Fibroblast of lung (primary cell): ENCODE data around the gene AFMID. TPM values are rescaled to one million over a fixed set of nuclear protein-coding genes. Genes with fewer than 3 reads are reported as not detected.

ENCODE experiments used
- DNase-seq, 2 donors: peaks; one replicate each; pipeline versions ENCODE4 v3.0.0 to v3.0.0-alpha.2; 2010; ENCODE audit warnings: low read depth in 2 of 2
- H2AFZ ChIP-seq: 2 replicates; pipeline ENCODE4 v1.5.1; 2012; ENCODE audit warnings: low read length, control low read depth, inconsistent platforms
- H3K27ac ChIP-seq: 2 replicates; pipeline ENCODE4 v1.5.1; 2011; ENCODE audit warnings: low read length, control low read depth; ENCODE audit not compliant: insufficient read depth
- H3K27me3 ChIP-seq: 2 replicates; pipeline ENCODE4 v1.5.1; 2011; ENCODE audit warnings: mild to moderate bottlenecking, low read length; ENCODE audit not compliant: control insufficient read depth, insufficient read depth
- H3K36me3 ChIP-seq: 2 replicates; pipeline ENCODE4 v1.5.1; 2011; ENCODE audit warnings: low read length; ENCODE audit not compliant: control insufficient read depth, insufficient read depth
- H3K4me1 ChIP-seq: 2 replicates; pipeline ENCODE4 v1.5.1; 2011; ENCODE audit warnings: low read length; ENCODE audit not compliant: control insufficient read depth, insufficient read depth; ENCODE audit errors: extremely low read depth
- H3K4me2 ChIP-seq: 2 replicates; pipeline ENCODE4 v1.5.1; 2011; ENCODE audit warnings: low read length, control low read depth; ENCODE audit not compliant: insufficient read depth; ENCODE audit errors: extremely low read depth
- H3K4me3 ChIP-seq, 4 experiments: fragments of 200-600 bp in 1 of 4; sonication (generic) in 1 of 4; replicated peaks in 1 of 4; 2 replicates each; pipeline ENCODE4 v1.5.1; 2011 to 2016; ENCODE audit warnings: low read length in 4 of 4, low read depth in 3 of 4, mild to moderate bottlenecking in 3 of 4, control low read depth in 2 of 4, inconsistent platforms in 1 of 4, mixed read lengths in 1 of 4; ENCODE audit not compliant: insufficient read depth in 1 of 4; ENCODE audit errors: control extremely low read depth in 1 of 4
- H3K79me2 ChIP-seq: 2 replicates; pipeline ENCODE4 v1.5.1; 2012; ENCODE audit warnings: mild to moderate bottlenecking, low read length, inconsistent platforms; ENCODE audit not compliant: control insufficient read depth, insufficient read depth
- H3K9ac ChIP-seq: 2 replicates; pipeline ENCODE4 v1.5.1; 2011; ENCODE audit warnings: mild to moderate bottlenecking, low read length, control low read depth; ENCODE audit not compliant: insufficient read depth
- H3K9me3 ChIP-seq: 2 replicates; pipeline ENCODE4 v1.5.1; 2012; ENCODE audit warnings: low read depth, low read length; ENCODE audit not compliant: control insufficient read depth, insufficient read depth
- H4K20me1 ChIP-seq: 2 replicates; pipeline ENCODE4 v1.5.1; 2011; ENCODE audit warnings: low read length; ENCODE audit not compliant: control insufficient read depth, insufficient read depth; ENCODE audit errors: extremely low read depth
- CTCF ChIP-seq, 2 donors: IDR thresholded peaks in 1 of 2; conservative IDR thresholded peaks in 1 of 2; 1 replicate in 1 of 2; 2 replicates in 1 of 2; pipeline ENCODE4 v1.5.1; 2011 to 2012; ENCODE audit warnings: low read length in 2 of 2, control low read depth in 1 of 2, inconsistent platforms in 1 of 2, low read depth in 1 of 2, mild to moderate bottlenecking in 1 of 2
- EZH2 ChIP-seq: IDR thresholded peaks from 2 replicates; pipeline ENCODE4 v1.5.1; 2012; ENCODE audit warnings: low read length, control low read depth, mild to moderate bottlenecking; ENCODE audit errors: missing control alignments
- polyA plus RNA-seq, 2 donors: library from polyadenylated mRNA; depleted of rRNA in 1 of 2; stranded (reverse) in 1 of 2; unstranded in 1 of 2; fragments of >200 nt; gene quantifications; 2 replicates each; pipeline ENCODE4 v1.2.1, GENCODE V29; 2011 to 2012; ENCODE audit warnings: missing spikeins in 1 of 2
- total RNA-seq: library from RNA; depleted of rRNA; stranded (reverse); fragments of >200 nt; gene quantifications from 2 replicates; pipeline ENCODE4 v1.2.1, GENCODE V29; 2014

The AFMID gene
- total and polyA plus RNA-seq, 2 donors (not counting 1 experiment from before 2014, with no cell fraction given) = 28.1 to 29.2 TPM

- Histone ChIP-seq H3K4me1 (no peaks in the 10 kb centered on the region), H4K20me1 (no peaks in the 10 kb centered on the region)
- TF ChIP-seq EZH2 = no peak
- TF ChIP-seq CTCF (conservative IDR thresholded peaks at IDR 0.05 in 1 of 2, IDR thresholded peaks at IDR 0.05 in 1 of 2; ENCODE audit: low read depth in 1 of 2, low read length in 2 of 2) = no peak
These were observed 49.4 kb downstream of the AFMID start for GRCh38 chr17:78236362-78237127.

DNA sequence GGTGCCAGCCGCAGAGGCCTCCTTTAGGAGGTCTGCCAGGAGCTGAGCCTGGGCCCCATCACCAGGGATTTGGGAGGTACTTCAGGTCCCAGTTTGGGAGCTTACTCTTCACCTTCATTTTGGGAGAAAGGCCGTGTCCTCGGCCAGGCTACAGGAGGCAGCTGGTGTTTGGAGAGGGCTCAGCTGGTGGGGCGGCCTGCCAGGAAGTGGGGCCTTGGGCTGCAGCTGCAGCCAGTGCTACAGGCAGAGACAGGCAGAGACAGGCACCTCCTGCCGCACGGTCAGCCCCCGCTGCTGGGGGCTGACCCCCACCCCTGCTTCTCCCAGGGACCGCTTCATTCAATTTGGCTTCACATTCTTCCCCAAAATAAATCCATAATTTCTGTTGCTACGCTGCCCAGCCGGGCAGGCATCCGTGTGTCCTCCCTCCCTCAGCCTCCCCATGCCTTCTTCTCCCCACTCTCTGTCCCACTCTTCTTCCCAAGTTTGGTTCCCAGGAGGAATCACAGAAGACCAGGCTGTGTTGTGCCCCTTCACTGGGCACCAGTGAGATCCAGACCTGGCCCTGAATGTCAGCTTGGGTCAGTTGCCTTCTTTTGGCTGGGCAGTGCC lies 50.3 kb downstream of the AFMID start:
- H3K27ac ChIP-seq = no peak overlapping the region
- peaks cover 8% of the 10 kb centered on the region for H3K27me3 ChIP-seq
- H3K4me1 ChIP-seq = no peaks in the 10 kb centered on the region
- H2AFZ ChIP-seq = no peak overlapping the region
- H3K9ac ChIP-seq = no peak overlapping the region
- no peaks in the 10 kb centered on the region for H3K79me2 ChIP-seq
- peak in 1 of 2 donors; percentile 26 for DNase-seq
- H3K9me3 ChIP-seq = no peaks in the 10 kb centered on the region
- no peak overlapping the region for H3K4me3 ChIP-seq
- no peaks in the 10 kb centered on the region for H4K20me1 ChIP-seq
- TF ChIP-seq EZH2 (no peak), CTCF (conservative IDR thresholded peaks at IDR 0.05 in 1 of 2, IDR thresholded peaks at IDR 0.05 in 1 of 2; ENCODE audit: low read depth in 1 of 2, low read length in 2 of 2) (no peak)
- no peak overlapping the region for H3K4me2 ChIP-seq
- no peaks in the 10 kb centered on the region for H3K36me3 ChIP-seq

More at GRCh38 chr17:78236362-78237127, 49.4 kb downstream of the AFMID start:
- Histone ChIP-seq H3K9me3 (no peaks in the 10 kb centered on the region), H2AFZ (no peak overlapping the region), H3K9ac (no peak overlapping the region), H3K4me2 (no peak overlapping the region), H3K4me3 (no peak overlapping the region), H3K27ac (no peak overlapping the region), H3K79me2 (no peaks in the 10 kb centered on the region), H3K27me3 (peaks cover 15% of the 10 kb centered on the region), H3K36me3 (no peaks in the 10 kb centered on the region)
- no peak for DNase-seq

GRCh38 chr17:78238823-78239488 lies 51.8 kb downstream of the AFMID start:
- Histone ChIP-seq H3K79me2 (no peaks in the 10 kb centered on the region), H3K36me3 (no peaks in the 10 kb centered on the region), H3K4me1 (no peaks in the 10 kb centered on the region), H2AFZ (no peak overlapping the region), H3K27me3 (peaks cover 3% of the 10 kb centered on the region), H3K9me3 (no peaks in the 10 kb centered on the region), H3K9ac (no peak overlapping the region), H3K27ac (no peak overlapping the region), H3K4me2 (no peak overlapping the region), H4K20me1 (no peaks in the 10 kb centered on the region), H3K4me3 (no peak overlapping the region)
- DNase-seq = no peak
- no peak for TF ChIP-seq EZH2
- TF ChIP-seq CTCF (conservative IDR thresholded peaks at IDR 0.05 in 1 of 2, IDR thresholded peaks at IDR 0.05 in 1 of 2; ENCODE audit: low read depth in 1 of 2, low read length in 2 of 2) = no peak
